SK-N-SH (cell line): ENCODE data around the gene ADPRHL1.

Experiments used
- GABPA ChIP-seq: IDR thresholded peaks from 2 replicates; pipeline ENCODE4 v1.4.0; 2012; ENCODE audit warnings: low read depth, mild to moderate bottlenecking
- NRF1 ChIP-seq: IDR thresholded peaks from 2 replicates; pipeline ENCODE4 v1.6.1; 2012; ENCODE audit warnings: low read depth, mild to moderate bottlenecking, low read length
- POLR2AphosphoS5 ChIP-seq: IDR thresholded peaks from 2 replicates; pipeline ENCODE4 v1.6.1; 2012; ENCODE audit warnings: low read depth, low read length
- SIN3A ChIP-seq: IDR thresholded peaks from 2 replicates; pipeline ENCODE4 v1.6.1; 2012; ENCODE audit warnings: low read depth, mild to moderate bottlenecking, low read length, moderate library complexity, borderline replicate concordance
- TCF12 ChIP-seq: IDR thresholded peaks from 2 replicates; pipeline ENCODE4 v1.4.0; 2012
- TF ChIP-seq, protein P1 (sequence below): IDR thresholded peaks from 2 replicates; pipeline ENCODE4 v1.4.0; 2012; ENCODE audit warnings: low read depth, borderline replicate concordance
- TF ChIP-seq, protein P2 (sequence below): fragments of 200-600 bp; sonication (generic); IDR thresholded peaks from 2 replicates; pipeline ENCODE4 v1.6.1; 2017; ENCODE audit warnings: antibody characterized with exemption, mild to moderate bottlenecking, moderate library complexity
- TF ChIP-seq, protein P3 (sequence below): IDR thresholded peaks from 2 replicates; pipeline ENCODE4; 2012

DNA sequence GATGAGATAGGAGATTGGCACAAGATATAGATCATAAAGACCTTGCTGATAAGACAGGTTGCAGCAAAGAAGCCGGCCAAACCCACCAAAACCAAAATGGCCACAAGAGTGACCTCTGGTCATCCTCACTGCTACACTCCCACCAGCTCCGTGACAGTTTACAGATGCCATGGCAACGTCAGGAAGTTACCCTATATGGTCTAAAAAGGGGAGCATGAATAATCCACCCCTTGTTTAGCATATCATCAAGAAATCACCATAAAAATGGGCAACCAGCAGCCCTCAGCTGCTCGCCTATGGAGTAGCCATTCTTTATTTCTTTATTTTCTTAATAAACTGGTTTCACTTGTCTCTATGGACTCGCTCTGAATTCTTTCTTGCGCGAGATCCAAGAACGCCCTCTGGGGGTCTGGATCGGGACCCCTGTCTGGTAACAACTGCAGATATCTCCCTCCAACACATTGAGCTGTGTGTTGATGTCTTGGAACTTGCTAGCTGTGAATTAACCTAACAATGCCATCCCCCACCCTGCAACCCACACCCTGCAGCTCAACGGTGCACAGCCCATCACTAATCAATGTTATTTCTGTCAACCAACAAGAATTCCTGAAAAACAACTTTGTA is 62.3 kb downstream of the ADPRHL1 start:
- TF ChIP-seq, protein P1, sequence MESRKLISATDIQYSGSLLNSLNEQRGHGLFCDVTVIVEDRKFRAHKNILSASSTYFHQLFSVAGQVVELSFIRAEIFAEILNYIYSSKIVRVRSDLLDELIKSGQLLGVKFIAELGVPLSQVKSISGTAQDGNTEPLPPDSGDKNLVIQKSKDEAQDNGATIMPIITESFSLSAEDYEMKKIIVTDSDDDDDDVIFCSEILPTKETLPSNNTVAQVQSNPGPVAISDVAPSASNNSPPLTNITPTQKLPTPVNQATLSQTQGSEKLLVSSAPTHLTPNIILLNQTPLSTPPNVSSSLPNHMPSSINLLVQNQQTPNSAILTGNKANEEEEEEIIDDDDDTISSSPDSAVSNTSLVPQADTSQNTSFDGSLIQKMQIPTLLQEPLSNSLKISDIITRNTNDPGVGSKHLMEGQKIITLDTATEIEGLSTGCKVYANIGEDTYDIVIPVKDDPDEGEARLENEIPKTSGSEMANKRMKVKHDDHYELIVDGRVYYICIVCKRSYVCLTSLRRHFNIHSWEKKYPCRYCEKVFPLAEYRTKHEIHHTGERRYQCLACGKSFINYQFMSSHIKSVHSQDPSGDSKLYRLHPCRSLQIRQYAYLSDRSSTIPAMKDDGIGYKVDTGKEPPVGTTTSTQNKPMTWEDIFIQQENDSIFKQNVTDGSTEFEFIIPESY, result no peak
- TF ChIP-seq SIN3A (no peak), NRF1 (no peak), TCF12 (no peak), POLR2AphosphoS5 (no peak), GABPA (no peak)
- TF ChIP-seq, protein P2, sequence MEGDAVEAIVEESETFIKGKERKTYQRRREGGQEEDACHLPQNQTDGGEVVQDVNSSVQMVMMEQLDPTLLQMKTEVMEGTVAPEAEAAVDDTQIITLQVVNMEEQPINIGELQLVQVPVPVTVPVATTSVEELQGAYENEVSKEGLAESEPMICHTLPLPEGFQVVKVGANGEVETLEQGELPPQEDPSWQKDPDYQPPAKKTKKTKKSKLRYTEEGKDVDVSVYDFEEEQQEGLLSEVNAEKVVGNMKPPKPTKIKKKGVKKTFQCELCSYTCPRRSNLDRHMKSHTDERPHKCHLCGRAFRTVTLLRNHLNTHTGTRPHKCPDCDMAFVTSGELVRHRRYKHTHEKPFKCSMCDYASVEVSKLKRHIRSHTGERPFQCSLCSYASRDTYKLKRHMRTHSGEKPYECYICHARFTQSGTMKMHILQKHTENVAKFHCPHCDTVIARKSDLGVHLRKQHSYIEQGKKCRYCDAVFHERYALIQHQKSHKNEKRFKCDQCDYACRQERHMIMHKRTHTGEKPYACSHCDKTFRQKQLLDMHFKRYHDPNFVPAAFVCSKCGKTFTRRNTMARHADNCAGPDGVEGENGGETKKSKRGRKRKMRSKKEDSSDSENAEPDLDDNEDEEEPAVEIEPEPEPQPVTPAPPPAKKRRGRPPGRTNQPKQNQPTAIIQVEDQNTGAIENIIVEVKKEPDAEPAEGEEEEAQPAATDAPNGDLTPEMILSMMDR, result no peak
- TF ChIP-seq, protein P3, sequence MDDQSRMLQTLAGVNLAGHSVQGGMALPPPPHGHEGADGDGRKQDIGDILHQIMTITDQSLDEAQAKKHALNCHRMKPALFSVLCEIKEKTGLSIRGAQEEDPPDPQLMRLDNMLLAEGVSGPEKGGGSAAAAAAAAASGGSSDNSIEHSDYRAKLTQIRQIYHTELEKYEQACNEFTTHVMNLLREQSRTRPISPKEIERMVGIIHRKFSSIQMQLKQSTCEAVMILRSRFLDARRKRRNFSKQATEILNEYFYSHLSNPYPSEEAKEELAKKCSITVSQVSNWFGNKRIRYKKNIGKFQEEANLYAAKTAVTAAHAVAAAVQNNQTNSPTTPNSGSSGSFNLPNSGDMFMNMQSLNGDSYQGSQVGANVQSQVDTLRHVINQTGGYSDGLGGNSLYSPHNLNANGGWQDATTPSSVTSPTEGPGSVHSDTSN, result no peak
